DND-41 (cell line): ENCODE measurements around the gene VSIG1.

Source experiments
- ATAC-seq: fragments of 200-7000 bp; cut with Tn5 transposase; 3 replicates; pipeline ENCODE4 v1.9.1; 2021; ENCODE audit warnings: low read depth; ENCODE audit not compliant: insufficient read depth
- DNase-seq: peaks from one replicate; pipeline ENCODE4 v3.0.0-alpha.2; 2020
- H2AFZ ChIP-seq: 2 replicates; pipeline ENCODE4 v1.6.0; 2012; ENCODE audit warnings: low read depth, low read length
- H3K27ac ChIP-seq: 2 replicates; pipeline ENCODE4 v1.5.1; 2012; ENCODE audit warnings: low read length, inconsistent platforms
- H3K27me3 ChIP-seq: fragments of 200-600 bp; sonication (generic); 2 replicates; pipeline ENCODE4 v1.6.0; 2012; ENCODE audit warnings: low read length, mild to moderate bottlenecking, inconsistent platforms; ENCODE audit not compliant: insufficient read depth, poor library complexity
- H3K36me3 ChIP-seq: 2 replicates; pipeline ENCODE4 v1.5.1; 2012; ENCODE audit warnings: low read length, inconsistent platforms; ENCODE audit not compliant: insufficient read depth
- H3K4me1 ChIP-seq: 2 replicates; pipeline ENCODE4 v1.5.1; 2012; ENCODE audit warnings: mild to moderate bottlenecking, low read length; ENCODE audit not compliant: insufficient read depth
- H3K4me2 ChIP-seq: 2 replicates; pipeline ENCODE4 v1.6.0; 2012; ENCODE audit warnings: mild to moderate bottlenecking, moderate library complexity, low read length, inconsistent platforms; ENCODE audit not compliant: insufficient read depth
- H3K4me3 ChIP-seq, 2 experiments: fragments of 200-600 bp in 1 of 2; shearing (Covaris generic) in 1 of 2; 2 replicates each; pipeline ENCODE4 v1.5.1; 2012 to 2016; ENCODE audit warnings: inconsistent platforms in 2 of 2, low read length in 2 of 2, mild to moderate bottlenecking in 2 of 2, low read depth in 1 of 2, moderate library complexity in 1 of 2
- H3K79me2 ChIP-seq: 2 replicates; pipeline ENCODE4 v1.6.0; 2012; ENCODE audit warnings: low read length, inconsistent platforms; ENCODE audit not compliant: insufficient read depth
- H3K9ac ChIP-seq: 2 replicates; pipeline ENCODE4 v1.6.0; 2012; ENCODE audit warnings: low read depth, mild to moderate bottlenecking, inconsistent platforms, low read length, moderate library complexity
- H3K9me3 ChIP-seq: 2 replicates; pipeline ENCODE4 v1.5.1; 2012; ENCODE audit warnings: low read length, moderate library complexity, mild to moderate bottlenecking, inconsistent platforms; ENCODE audit not compliant: insufficient read depth, severe bottlenecking
- H4K20me1 ChIP-seq: 2 replicates; pipeline ENCODE4 v1.6.0; 2012; ENCODE audit warnings: low read length; ENCODE audit not compliant: insufficient read depth
- EZH2 ChIP-seq: IDR thresholded peaks from 3 replicates; pipeline ENCODE4 v1.6.1; 2012; ENCODE audit warnings: borderline replicate concordance, low read depth, mild to moderate bottlenecking, moderate library complexity, low read length, inconsistent platforms; ENCODE audit not compliant: severe bottlenecking
- TF ChIP-seq, protein P1 (sequence below): IDR thresholded peaks from 2 replicates; pipeline ENCODE4 v1.5.1; 2012; ENCODE audit warnings: borderline replicate concordance, low read length, moderate library complexity, mild to moderate bottlenecking; ENCODE audit not compliant: poor library complexity, severe bottlenecking; ENCODE audit errors: extremely low read depth

VSIG1 gene

DNA sequence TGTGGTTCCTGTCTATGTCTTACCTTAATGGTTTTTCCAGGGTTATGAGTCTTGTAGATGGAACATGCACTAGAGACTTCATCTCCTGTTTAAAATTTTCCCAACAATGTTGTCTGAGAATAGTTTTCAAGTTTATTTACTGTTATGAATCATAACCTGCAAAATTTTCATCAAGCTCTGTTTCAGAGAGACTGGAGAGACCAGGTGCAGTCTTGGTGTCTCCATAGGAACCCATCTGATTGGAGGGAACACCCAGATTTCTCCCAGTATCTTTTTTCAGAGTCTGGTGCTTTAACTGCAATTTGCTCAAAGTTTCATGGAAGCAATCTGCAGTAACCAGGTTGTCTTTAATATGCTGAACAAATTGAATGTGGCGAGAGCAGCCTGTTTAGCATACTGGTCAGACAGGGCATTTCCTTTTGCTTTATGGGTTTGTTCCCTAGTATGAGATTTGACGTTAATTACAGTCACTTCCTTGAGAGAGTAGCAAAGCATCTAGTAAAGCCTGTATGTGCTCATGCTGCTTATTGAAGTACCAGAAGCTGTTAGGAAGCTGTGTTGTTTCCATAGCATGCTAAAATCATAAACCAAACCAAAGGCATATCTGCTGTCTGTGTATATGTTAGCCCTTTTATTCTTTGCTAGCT is 18.8 kb upstream of the VSIG1 start:
- Histone ChIP-seq H3K36me3 (no peaks in the 10 kb centered on the region), H3K9me3 (no peaks in the 10 kb centered on the region), H3K4me2 (no peak overlapping the region), H2AFZ (no peak overlapping the region), H3K4me1 (no peaks in the 10 kb centered on the region), H3K27ac (no peak overlapping the region), H3K4me3 (no peak overlapping the region), H3K27me3 (no peaks in the 10 kb centered on the region), H4K20me1 (no peaks in the 10 kb centered on the region), H3K79me2 (no peaks in the 10 kb centered on the region), H3K9ac (no peak overlapping the region)
- ATAC-seq: no peak
- no peak for TF ChIP-seq EZH2
- TF ChIP-seq, protein P1, sequence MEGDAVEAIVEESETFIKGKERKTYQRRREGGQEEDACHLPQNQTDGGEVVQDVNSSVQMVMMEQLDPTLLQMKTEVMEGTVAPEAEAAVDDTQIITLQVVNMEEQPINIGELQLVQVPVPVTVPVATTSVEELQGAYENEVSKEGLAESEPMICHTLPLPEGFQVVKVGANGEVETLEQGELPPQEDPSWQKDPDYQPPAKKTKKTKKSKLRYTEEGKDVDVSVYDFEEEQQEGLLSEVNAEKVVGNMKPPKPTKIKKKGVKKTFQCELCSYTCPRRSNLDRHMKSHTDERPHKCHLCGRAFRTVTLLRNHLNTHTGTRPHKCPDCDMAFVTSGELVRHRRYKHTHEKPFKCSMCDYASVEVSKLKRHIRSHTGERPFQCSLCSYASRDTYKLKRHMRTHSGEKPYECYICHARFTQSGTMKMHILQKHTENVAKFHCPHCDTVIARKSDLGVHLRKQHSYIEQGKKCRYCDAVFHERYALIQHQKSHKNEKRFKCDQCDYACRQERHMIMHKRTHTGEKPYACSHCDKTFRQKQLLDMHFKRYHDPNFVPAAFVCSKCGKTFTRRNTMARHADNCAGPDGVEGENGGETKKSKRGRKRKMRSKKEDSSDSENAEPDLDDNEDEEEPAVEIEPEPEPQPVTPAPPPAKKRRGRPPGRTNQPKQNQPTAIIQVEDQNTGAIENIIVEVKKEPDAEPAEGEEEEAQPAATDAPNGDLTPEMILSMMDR: no peak
- DNase-seq: no peak

DNA sequence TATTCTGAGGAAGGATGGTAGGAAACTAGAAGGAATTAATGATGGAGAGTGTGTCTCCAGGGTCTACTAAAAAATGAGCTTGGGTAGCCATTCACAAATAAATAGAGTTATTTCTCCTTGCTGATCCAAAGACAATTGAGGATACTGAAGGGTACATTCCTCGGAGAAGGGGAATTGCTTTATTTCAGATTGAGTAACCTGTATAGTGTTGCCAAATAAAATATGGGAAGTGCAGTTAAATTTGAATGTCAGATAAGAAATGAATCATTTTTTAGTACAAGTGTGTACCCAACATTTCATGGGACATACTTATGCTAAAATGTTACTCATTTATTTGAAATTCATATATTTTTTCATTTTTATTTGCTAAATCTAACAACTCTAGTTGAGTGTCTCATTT is 16.0 kb upstream of the VSIG1 start:
- H3K27me3 ChIP-seq: no peaks in the 10 kb centered on the region
- no peak for DNase-seq
- H2AFZ ChIP-seq: no peak overlapping the region
- no peak for TF ChIP-seq EZH2
- TF ChIP-seq, protein P1: no peak
- H3K36me3 ChIP-seq: no peaks in the 10 kb centered on the region
- no peaks in the 10 kb centered on the region for H3K9me3 ChIP-seq
- H3K9ac ChIP-seq: no peak overlapping the region
- H4K20me1 ChIP-seq: no peaks in the 10 kb centered on the region
- no peaks in the 10 kb centered on the region for H3K79me2 ChIP-seq
- no peaks in the 10 kb centered on the region for H3K4me1 ChIP-seq
- no peak for ATAC-seq
- H3K27ac ChIP-seq: no peak overlapping the region
- no peak overlapping the region for H3K4me3 ChIP-seq
- no peak overlapping the region for H3K4me2 ChIP-seq

DNA sequence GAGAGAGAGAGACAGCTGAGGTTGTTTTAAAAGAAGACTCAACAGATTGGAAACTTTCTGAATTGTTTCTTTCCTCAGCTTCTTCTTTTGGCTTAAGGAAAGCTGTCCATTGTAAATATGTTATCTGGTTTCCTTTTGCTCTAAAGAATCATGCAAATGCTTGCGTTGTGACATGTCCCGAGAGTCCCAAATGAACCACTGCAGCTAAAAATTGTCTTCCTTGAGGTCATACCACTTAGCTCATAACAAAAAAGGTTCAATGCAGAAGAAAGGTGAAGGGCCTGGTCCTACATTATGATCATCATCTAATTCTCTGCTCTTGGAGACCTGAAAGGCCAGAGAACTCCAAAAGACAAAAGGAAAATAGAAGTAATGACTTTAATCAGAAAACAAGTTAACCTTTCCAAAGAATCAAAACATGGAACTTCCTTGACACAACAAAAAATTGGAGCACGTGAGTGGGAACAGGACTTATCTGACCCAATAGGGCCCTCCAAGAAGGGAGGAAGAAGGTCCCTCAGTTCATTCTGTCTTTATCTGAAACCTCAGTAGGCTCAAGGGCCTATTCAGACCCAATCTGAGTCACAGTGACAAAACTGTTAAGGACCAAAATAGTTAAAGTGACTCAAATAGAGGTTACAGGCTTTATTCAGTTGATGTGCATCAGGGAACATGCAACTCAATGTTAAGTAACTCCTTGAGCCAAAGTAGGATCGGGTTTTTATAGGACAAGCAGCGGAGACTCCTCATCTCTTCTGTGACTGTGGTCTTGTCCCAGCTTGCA is 14.7 kb upstream of the VSIG1 start:
- no peak for ATAC-seq
- Histone ChIP-seq H3K9ac (no peak overlapping the region), H2AFZ (no peak overlapping the region), H3K9me3 (no peaks in the 10 kb centered on the region), H3K4me1 (no peaks in the 10 kb centered on the region), H3K79me2 (no peaks in the 10 kb centered on the region), H3K4me2 (no peak overlapping the region), H3K36me3 (no peaks in the 10 kb centered on the region), H3K4me3 (no peak overlapping the region), H3K27ac (no peak overlapping the region), H4K20me1 (no peaks in the 10 kb centered on the region), H3K27me3 (no peaks in the 10 kb centered on the region)
- DNase-seq: no peak
- TF ChIP-seq EZH2: no peak
- TF ChIP-seq, protein P1: no peak
